SK-N-SH (cell line): Measurements from ENCODE around the gene STKLD1. TPM values are rescaled to one million over a fixed set of nuclear protein-coding genes. Genes with fewer than 3 reads are reported as not detected.

ENCODE experiments used
- CHD2 ChIP-seq: fragments of 150-350 bp; IDR thresholded peaks from 2 replicates; pipeline ENCODE4 v1.6.1; 2018; ENCODE audit warnings: low read length; ENCODE audit not compliant: partially characterized antibody
- EP300 ChIP-seq, 2 experiments: IDR thresholded peaks; 2 replicates each; pipeline versions ENCODE4 v1.4.0 to v1.6.1; 2012; ENCODE audit warnings: borderline replicate concordance in 1 of 2, low read depth in 1 of 2, low read length in 1 of 2
- FOSL2 ChIP-seq: IDR thresholded peaks from 2 replicates; pipeline ENCODE4 v1.4.0; 2012; ENCODE audit warnings: low read depth, mild to moderate bottlenecking, moderate library complexity, borderline replicate concordance
- FOXJ3 ChIP-seq: sonication (generic); formaldehyde crosslinking; IDR thresholded peaks from 2 replicates; pipeline ENCODE4 v1.5.1; 2020; ENCODE audit warnings: mild to moderate bottlenecking, missing genetic modification reagents
- FOXM1 ChIP-seq: IDR thresholded peaks from 2 replicates; pipeline ENCODE4 v1.4.0; 2012; ENCODE audit warnings: low read depth, mild to moderate bottlenecking
- GATA2 ChIP-seq: sonication (generic); formaldehyde crosslinking; IDR thresholded peaks from 2 replicates; pipeline ENCODE4 v1.5.0; 2020; ENCODE audit warnings: mild to moderate bottlenecking, missing genetic modification reagents
- JUND ChIP-seq: IDR thresholded peaks from 2 replicates; pipeline ENCODE4 v1.4.0; 2012
- MEF2A ChIP-seq: IDR thresholded peaks from 2 replicates; pipeline ENCODE4 v1.4.0; 2012; ENCODE audit warnings: low read depth, borderline replicate concordance
- MXI1 ChIP-seq: IDR thresholded peaks from 2 replicates; pipeline ENCODE4 v1.6.1; 2012; ENCODE audit warnings: mild to moderate bottlenecking, low read depth, low read length, improper control_type of control experiment
- NRF1 ChIP-seq: IDR thresholded peaks from 2 replicates; pipeline ENCODE4 v1.6.1; 2012; ENCODE audit warnings: low read depth, mild to moderate bottlenecking, low read length
- POLR2AphosphoS5 ChIP-seq: IDR thresholded peaks from 2 replicates; pipeline ENCODE4 v1.6.1; 2012; ENCODE audit warnings: low read depth, low read length
- RFX5 ChIP-seq: IDR thresholded peaks from 2 replicates; pipeline ENCODE4 v1.6.1; 2012; ENCODE audit warnings: mild to moderate bottlenecking, improper control_type of control experiment, low read length
- SMC3 ChIP-seq: IDR thresholded peaks from 2 replicates; pipeline ENCODE4 v1.6.1; 2012; ENCODE audit warnings: low read depth, low read length, improper control_type of control experiment
- TCF12 ChIP-seq: IDR thresholded peaks from 2 replicates; pipeline ENCODE4 v1.4.0; 2012
- YY1 ChIP-seq: IDR thresholded peaks from 2 replicates; pipeline ENCODE4 v1.4.0; 2012; ENCODE audit warnings: low read depth, mild to moderate bottlenecking
- polyA plus RNA-seq, 3 experiments: library from polyadenylated mRNA; depleted of rRNA; stranded (reverse); fragments of >200 nt; gene quantifications; 2 replicates each; pipeline ENCODE4 v1.2.3, GENCODE V29; 2012
- TF ChIP-seq, protein P1 (sequence below): fragments of 150-350 bp; IDR thresholded peaks from 2 replicates; pipeline ENCODE4 v1.6.1; 2016; ENCODE audit warnings: mild to moderate bottlenecking, low read depth, low read length
- TF ChIP-seq, protein P2 (sequence below): IDR thresholded peaks from 2 replicates; pipeline ENCODE4 v1.4.0; 2012; ENCODE audit warnings: low read depth
- TF ChIP-seq, protein P3 (sequence below): IDR thresholded peaks from 2 replicates; pipeline ENCODE4 v1.4.0; 2012; ENCODE audit warnings: low read depth, borderline replicate concordance
- TF ChIP-seq, protein P4 (sequence below): fragments of 200-600 bp; sonication (generic); IDR thresholded peaks from 2 replicates; pipeline ENCODE4 v1.6.1; 2017; ENCODE audit warnings: antibody characterized with exemption, mild to moderate bottlenecking, moderate library complexity
- TF ChIP-seq, protein P5 (sequence below): fragments of 150-350 bp; IDR thresholded peaks from 2 replicates; pipeline ENCODE4 v1.6.1; 2017; ENCODE audit warnings: antibody characterized with exemption, low read length, low read depth, borderline replicate concordance
- TF ChIP-seq, protein P6 (sequence below): IDR thresholded peaks from 2 replicates; pipeline ENCODE4 v1.4.0; 2012; ENCODE audit warnings: low read depth, borderline replicate concordance

STKLD1 gene
- polyA plus RNA-seq, 1 of the 3 experiments (the other 2 are of a cell fraction), result 2.3 TPM

DNA sequence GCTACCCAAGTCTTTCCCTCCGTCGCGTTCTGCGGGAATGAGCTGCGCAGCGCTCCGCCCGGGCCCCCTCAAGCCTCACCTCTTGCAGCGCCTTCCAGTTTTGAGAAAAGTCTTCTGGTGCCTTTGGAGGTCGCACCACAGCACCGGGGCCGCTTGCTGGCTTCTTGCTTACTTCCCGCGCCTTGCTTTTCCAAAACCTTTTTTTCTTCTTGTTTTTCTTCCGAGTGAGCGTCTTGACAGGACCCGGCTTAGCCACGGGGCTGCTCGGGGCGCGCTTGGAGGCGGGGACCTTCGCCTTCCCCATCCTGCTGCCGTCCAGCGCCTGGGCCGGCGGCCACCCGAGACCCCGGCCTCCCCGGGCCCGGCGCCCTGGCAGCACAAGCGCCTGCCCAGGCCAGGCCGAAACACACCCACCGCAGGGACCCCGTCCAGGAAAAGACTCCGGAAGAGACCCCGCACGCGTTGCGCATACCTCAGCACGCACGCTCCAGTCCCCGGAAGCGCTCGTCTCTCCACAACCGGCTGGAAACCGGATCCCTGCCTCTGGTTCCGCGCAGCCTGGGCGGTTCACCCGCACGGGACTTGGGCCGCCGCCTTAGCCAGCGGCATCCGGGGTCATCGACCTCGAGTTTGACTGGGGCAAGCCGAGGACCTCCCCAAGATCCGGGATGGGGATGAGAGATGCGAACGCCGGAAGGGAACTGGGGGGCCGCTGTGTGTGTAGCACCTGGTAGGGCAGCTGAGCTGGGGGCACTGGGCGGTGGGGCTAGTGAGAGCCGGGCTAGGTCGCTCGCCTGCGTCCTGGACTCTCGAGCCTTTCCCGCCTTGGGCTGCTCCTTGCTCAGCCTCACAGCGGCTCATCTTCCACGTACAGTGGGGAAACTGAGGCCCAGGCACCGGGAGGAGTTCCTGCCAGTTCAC lies 41.6 kb downstream of the STKLD1 start, which contains the start of gene REXO4 (continued):
- TF ChIP-seq, protein P1, sequence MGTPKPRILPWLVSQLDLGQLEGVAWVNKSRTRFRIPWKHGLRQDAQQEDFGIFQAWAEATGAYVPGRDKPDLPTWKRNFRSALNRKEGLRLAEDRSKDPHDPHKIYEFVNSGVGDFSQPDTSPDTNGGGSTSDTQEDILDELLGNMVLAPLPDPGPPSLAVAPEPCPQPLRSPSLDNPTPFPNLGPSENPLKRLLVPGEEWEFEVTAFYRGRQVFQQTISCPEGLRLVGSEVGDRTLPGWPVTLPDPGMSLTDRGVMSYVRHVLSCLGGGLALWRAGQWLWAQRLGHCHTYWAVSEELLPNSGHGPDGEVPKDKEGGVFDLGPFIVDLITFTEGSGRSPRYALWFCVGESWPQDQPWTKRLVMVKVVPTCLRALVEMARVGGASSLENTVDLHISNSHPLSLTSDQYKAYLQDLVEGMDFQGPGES, result 0 out of 2 replicates have a peak, but pooled peaks have one; percentile 17
- TF ChIP-seq TCF12 (peak; percentile 23; the same call in 1 of the 2 replicates), FOSL2 (no peak), EP300 (IDR thresholded peaks at IDR 0.05; ENCODE audit: borderline replicate concordance in 1 of 2, low read depth in 1 of 2, low read length in 1 of 2) (no peak), SMC3 (no peak), JUND (no peak), YY1 (no peak), NRF1 (peak; percentile 64), CHD2 (peak; percentile 83), FOXM1 (0 out of 2 replicates have a peak, but pooled peaks have one; percentile 14), POLR2AphosphoS5 (peak; percentile 58; the same call in 1 of the 2 replicates), MEF2A (no peak), FOXJ3 (CRISPR knock-in tag) (peak; percentile 66; the same call in 1 of the 2 replicates), MXI1 (peak; percentile 91), RFX5 (no peak), GATA2 (CRISPR knock-in tag) (no peak)
- TF ChIP-seq, protein P2, sequence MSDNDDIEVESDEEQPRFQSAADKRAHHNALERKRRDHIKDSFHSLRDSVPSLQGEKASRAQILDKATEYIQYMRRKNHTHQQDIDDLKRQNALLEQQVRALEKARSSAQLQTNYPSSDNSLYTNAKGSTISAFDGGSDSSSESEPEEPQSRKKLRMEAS, result peak; percentile 93
- TF ChIP-seq, protein P3, sequence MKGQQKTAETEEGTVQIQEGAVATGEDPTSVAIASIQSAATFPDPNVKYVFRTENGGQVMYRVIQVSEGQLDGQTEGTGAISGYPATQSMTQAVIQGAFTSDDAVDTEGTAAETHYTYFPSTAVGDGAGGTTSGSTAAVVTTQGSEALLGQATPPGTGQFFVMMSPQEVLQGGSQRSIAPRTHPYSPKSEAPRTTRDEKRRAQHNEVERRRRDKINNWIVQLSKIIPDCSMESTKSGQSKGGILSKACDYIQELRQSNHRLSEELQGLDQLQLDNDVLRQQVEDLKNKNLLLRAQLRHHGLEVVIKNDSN, result peak; percentile 70
- TF ChIP-seq, protein P4, sequence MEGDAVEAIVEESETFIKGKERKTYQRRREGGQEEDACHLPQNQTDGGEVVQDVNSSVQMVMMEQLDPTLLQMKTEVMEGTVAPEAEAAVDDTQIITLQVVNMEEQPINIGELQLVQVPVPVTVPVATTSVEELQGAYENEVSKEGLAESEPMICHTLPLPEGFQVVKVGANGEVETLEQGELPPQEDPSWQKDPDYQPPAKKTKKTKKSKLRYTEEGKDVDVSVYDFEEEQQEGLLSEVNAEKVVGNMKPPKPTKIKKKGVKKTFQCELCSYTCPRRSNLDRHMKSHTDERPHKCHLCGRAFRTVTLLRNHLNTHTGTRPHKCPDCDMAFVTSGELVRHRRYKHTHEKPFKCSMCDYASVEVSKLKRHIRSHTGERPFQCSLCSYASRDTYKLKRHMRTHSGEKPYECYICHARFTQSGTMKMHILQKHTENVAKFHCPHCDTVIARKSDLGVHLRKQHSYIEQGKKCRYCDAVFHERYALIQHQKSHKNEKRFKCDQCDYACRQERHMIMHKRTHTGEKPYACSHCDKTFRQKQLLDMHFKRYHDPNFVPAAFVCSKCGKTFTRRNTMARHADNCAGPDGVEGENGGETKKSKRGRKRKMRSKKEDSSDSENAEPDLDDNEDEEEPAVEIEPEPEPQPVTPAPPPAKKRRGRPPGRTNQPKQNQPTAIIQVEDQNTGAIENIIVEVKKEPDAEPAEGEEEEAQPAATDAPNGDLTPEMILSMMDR, result no peak
- TF ChIP-seq, protein P5, sequence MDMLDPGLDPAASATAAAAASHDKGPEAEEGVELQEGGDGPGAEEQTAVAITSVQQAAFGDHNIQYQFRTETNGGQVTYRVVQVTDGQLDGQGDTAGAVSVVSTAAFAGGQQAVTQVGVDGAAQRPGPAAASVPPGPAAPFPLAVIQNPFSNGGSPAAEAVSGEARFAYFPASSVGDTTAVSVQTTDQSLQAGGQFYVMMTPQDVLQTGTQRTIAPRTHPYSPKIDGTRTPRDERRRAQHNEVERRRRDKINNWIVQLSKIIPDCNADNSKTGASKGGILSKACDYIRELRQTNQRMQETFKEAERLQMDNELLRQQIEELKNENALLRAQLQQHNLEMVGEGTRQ, result no peak
- TF ChIP-seq, protein P6, sequence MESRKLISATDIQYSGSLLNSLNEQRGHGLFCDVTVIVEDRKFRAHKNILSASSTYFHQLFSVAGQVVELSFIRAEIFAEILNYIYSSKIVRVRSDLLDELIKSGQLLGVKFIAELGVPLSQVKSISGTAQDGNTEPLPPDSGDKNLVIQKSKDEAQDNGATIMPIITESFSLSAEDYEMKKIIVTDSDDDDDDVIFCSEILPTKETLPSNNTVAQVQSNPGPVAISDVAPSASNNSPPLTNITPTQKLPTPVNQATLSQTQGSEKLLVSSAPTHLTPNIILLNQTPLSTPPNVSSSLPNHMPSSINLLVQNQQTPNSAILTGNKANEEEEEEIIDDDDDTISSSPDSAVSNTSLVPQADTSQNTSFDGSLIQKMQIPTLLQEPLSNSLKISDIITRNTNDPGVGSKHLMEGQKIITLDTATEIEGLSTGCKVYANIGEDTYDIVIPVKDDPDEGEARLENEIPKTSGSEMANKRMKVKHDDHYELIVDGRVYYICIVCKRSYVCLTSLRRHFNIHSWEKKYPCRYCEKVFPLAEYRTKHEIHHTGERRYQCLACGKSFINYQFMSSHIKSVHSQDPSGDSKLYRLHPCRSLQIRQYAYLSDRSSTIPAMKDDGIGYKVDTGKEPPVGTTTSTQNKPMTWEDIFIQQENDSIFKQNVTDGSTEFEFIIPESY, result 0 out of 2 replicates have a peak, but pooled peaks have one; percentile 33
